ENCODE data around the gene CCM2. TPM values are rescaled to one million over a fixed set of nuclear protein-coding genes. Genes with fewer than 3 reads are reported as not detected.

The CCM2 gene
- total and polyA plus RNA-seq, 8 donors: 23.0 to 50.1 (median 29.9) TPM

GRCh38 chr7:45114926-45115325 is 114.9 kb downstream of the CCM2 start:
- Histone ChIP-seq H3K4me3 (no peak overlapping the region), H3K9me3 (no peaks in the 10 kb centered on the region), H3K4me1 (peaks cover 6 to 16% of the 10 kb centered on the region in 2 donors), H3K27me3 (no peaks in the 10 kb centered on the region), H3K36me3 (no peaks in the 10 kb centered on the region), H3K27ac (no peak overlapping the region)
- intact Hi-C loops (cut with DNase I): no loop called here
- TF ChIP-seq CTCF (IDR thresholded peaks at IDR 0.05): no peak
- ATAC-seq (no peak), DNase-seq (no peak)

- intact Hi-C loops (cut with DNase I): no loop called here
- DNase-seq: peak in 1 of 4 donors; percentile 11
Measured at GRCh38 chr7:45116048-45116447, 116.0 kb downstream of the CCM2 start.

GRCh38 chr7:45117582-45117981 is 117.6 kb downstream of the CCM2 start:
- TF ChIP-seq CTCF (IDR thresholded peaks at IDR 0.05): no peak
- Histone ChIP-seq H3K27me3 (no peaks in the 10 kb centered on the region), H3K4me3 (no peak overlapping the region), H3K4me1 (no peaks in the 10 kb centered on the region), H3K9me3 (no peaks in the 10 kb centered on the region), H3K36me3 (no peaks in the 10 kb centered on the region), H3K27ac (no peak overlapping the region)
- intact Hi-C loops (cut with DNase I): no loop called here
- DNase-seq (no peak), ATAC-seq (no peak)

More at GRCh38 chr7:45116048-45116447, 116.0 kb downstream of the CCM2 start:
- Histone ChIP-seq H3K9me3 (no peaks in the 10 kb centered on the region), H3K27me3 (no peaks in the 10 kb centered on the region), H3K36me3 (no peaks in the 10 kb centered on the region), H3K4me1 (peaks cover 0 to 5% of the 10 kb centered on the region in 2 donors), H3K4me3 (no peak overlapping the region), H3K27ac (no peak overlapping the region)
- ATAC-seq: peak; percentile 4
- no peak for TF ChIP-seq CTCF (IDR thresholded peaks at IDR 0.05)

GRCh38 chr7:45118292-45118691 is 118.3 kb downstream of the CCM2 start:
- no peaks in the 10 kb centered on the region for H3K27me3 ChIP-seq
- no peaks in the 10 kb centered on the region for H3K36me3 ChIP-seq
- H3K9me3 ChIP-seq: no peaks in the 10 kb centered on the region
- no peak for TF ChIP-seq CTCF (IDR thresholded peaks at IDR 0.05)
- intact Hi-C loops (cut with DNase I): no loop called here
- ATAC-seq (no peak), DNase-seq (no peak)
- no peak overlapping the region for H3K27ac ChIP-seq
- H3K4me1 ChIP-seq: no peaks in the 10 kb centered on the region
- no peak overlapping the region for H3K4me3 ChIP-seq

GRCh38 chr7:45118889-45119331 is 118.9 kb downstream of the CCM2 start:
- no peak for DNase-seq
- intact Hi-C loops (cut with DNase I): no loop called here
- TF ChIP-seq CTCF (IDR thresholded peaks at IDR 0.05): no peak

More at GRCh38 chr7:45118889-45119331, 118.9 kb downstream of the CCM2 start:
- Histone ChIP-seq H3K4me1 (no peaks in the 10 kb centered on the region), H3K36me3 (no peaks in the 10 kb centered on the region), H3K27me3 (no peaks in the 10 kb centered on the region), H3K27ac (no peak overlapping the region), H3K9me3 (no peaks in the 10 kb centered on the region), H3K4me3 (no peak overlapping the region)
- ATAC-seq: no peak
